Smooth muscle cell (in vitro differentiated cells): Measurements from ENCODE around the gene FGFR3. TPM values are rescaled to one million over a fixed set of nuclear protein-coding genes. Genes with fewer than 3 reads are reported as not detected.

Source experiments
- DNase-seq: peaks from one replicate; lab custom pipeline; 2025; ENCODE audit not compliant: unreplicated experiment; lab: John Stamatoyannopoulos, UW
- H2AFZ ChIP-seq: fragments of 200-600 bp; sonication (generic); 2 replicates; pipeline ENCODE4 v1.6.0; 2016; ENCODE audit warnings: antibody characterized with exemption, low read depth, mild to moderate bottlenecking
- H3F3A ChIP-seq: fragments of 200-600 bp; sonication (generic); 2 replicates; pipeline ENCODE4 v1.6.0; 2017; ENCODE audit warnings: antibody characterized with exemption, low read depth
- H3K27ac ChIP-seq: fragments of 200-600 bp; sonication (generic); 2 replicates; pipeline ENCODE4 v1.5.1; 2016; ENCODE audit warnings: low read depth, mild to moderate bottlenecking
- H3K27me3 ChIP-seq: fragments of 200-600 bp; sonication (generic); 2 replicates; pipeline ENCODE4 v1.6.1; 2016; ENCODE audit warnings: low read depth, mild to moderate bottlenecking
- H3K36me3 ChIP-seq: fragments of 200-600 bp; sonication (generic); 2 replicates; pipeline ENCODE4 v1.5.1; 2016; ENCODE audit warnings: low read depth
- H3K4me1 ChIP-seq: fragments of 200-600 bp; sonication (generic); 2 replicates; pipeline ENCODE4 v1.5.1; 2016; ENCODE audit warnings: low read depth
- H3K4me2 ChIP-seq: fragments of 200-600 bp; sonication (generic); 2 replicates; pipeline ENCODE4 v1.6.0; 2016; ENCODE audit warnings: mild to moderate bottlenecking
- H3K4me3 ChIP-seq: fragments of 200-600 bp; sonication (generic); 2 replicates; pipeline ENCODE4 v1.5.1; 2016; ENCODE audit warnings: mild to moderate bottlenecking
- H3K79me2 ChIP-seq: fragments of 200-600 bp; sonication (generic); 2 replicates; pipeline ENCODE4 v1.6.0; 2016; ENCODE audit warnings: low read depth, mild to moderate bottlenecking
- H3K9ac ChIP-seq: fragments of 200-600 bp; sonication (generic); 2 replicates; pipeline ENCODE4 v1.6.0; 2016; ENCODE audit warnings: low read depth
- H3K9me3 ChIP-seq: fragments of 200-600 bp; sonication (generic); replicated peaks from 2 replicates; pipeline ENCODE4 v1.5.1; 2016; ENCODE audit warnings: low read depth
- H4K20me1 ChIP-seq: fragments of 200-600 bp; sonication (generic); 2 replicates; pipeline ENCODE4 v1.6.0; 2016; ENCODE audit warnings: low read depth
- CTCF ChIP-seq: fragments of 200-600 bp; sonication (generic); IDR thresholded peaks from 2 replicates; pipeline ENCODE4 v1.5.1; 2017; ENCODE audit warnings: borderline replicate concordance, mild to moderate bottlenecking, antibody characterized with exemption; ENCODE audit not compliant: insufficient read depth, poor library complexity, severe bottlenecking
- WGBS: methylation state at CpG from one replicate; pipeline ENCODE4 v1.1.7; 2016; ENCODE audit warnings: low lambda C conversion rate; 5-methylcytosine and 5-hydroxymethylcytosine counted together
- polyA plus RNA-seq: library from polyadenylated mRNA; unstranded; fragments of >200 nt; fragmentation: Nextera tagmentation; extraction: Ambion mirVana; gene quantifications from 2 replicates; pipeline ENCODE4 v1.2.1, GENCODE V29; 2016
- total RNA-seq: library from RNA; depleted of rRNA; stranded (reverse); fragments of >200 nt; gene quantifications from 2 replicates; pipeline ENCODE4 v1.2.3, GENCODE V29; 2014

The FGFR3 gene
- total and polyA plus RNA-seq, 2 experiments from 2014 or later, result 6.6 to 13.6 TPM

- no peaks in the 10 kb centered on the region for H3K79me2 ChIP-seq
- no peak for TF ChIP-seq CTCF
- peak overlapping the region; percentile 45 for H2AFZ ChIP-seq
- H4K20me1 ChIP-seq, result peaks cover 27% of the 10 kb centered on the region
- H3K4me1 ChIP-seq, result peaks cover 13% of the 10 kb centered on the region
- no peak for DNase-seq
- no peaks in the 10 kb centered on the region for H3K36me3 ChIP-seq
- H3F3A ChIP-seq, result no peaks in the 10 kb centered on the region
- peak overlapping the region; percentile 61 for H3K4me3 ChIP-seq
- no peak overlapping the region for H3K9ac ChIP-seq
- WGBS, result 1% methylated on average over 60 of the region's 101 CpGs
- H3K27ac ChIP-seq, result no peak overlapping the region
- peaks cover 7% of the 10 kb centered on the region for H3K27me3 ChIP-seq
- peak overlapping the region; percentile 95 for H3K4me2 ChIP-seq
- H3K9me3 ChIP-seq, result no peaks in the 10 kb centered on the region
These were observed 1.1 kb downstream of the FGFR3 start for GRCh38 chr4:1793940-1794808.

DNA sequence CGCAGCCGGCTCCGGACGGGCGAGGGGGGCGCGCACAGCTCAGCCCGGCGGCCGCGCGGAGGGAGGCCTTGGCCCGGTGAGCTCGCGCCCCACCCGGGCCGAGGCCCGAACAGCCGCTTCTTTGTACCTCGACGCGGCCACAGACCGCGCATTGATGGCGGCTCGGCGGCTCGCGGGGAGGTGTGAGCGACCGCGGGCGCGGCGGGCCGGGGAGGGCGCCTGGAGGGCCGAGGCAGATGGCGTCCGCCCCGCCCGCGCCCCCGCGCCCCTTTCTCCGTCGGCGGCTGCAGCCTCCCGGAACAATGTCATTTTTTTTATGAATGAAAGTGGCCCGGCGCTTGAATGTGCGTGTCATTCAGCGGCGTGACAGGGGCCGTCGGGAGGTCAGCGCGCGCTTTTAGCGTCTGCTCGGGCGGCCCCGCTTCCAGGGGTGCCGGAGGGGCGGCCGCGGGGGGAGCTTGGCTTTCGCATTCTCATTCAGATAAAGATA is 1.8 kb downstream of the FGFR3 start:
- no peaks in the 10 kb centered on the region for H3K79me2 ChIP-seq
- H3K36me3 ChIP-seq, result no peaks in the 10 kb centered on the region
- no peak overlapping the region for H2AFZ ChIP-seq
- no peaks in the 10 kb centered on the region for H3F3A ChIP-seq
- peak overlapping the region; percentile 61 for H3K4me3 ChIP-seq
- peaks cover 7% of the 10 kb centered on the region for H3K27me3 ChIP-seq
- no peak overlapping the region for H3K9ac ChIP-seq
- H3K4me1 ChIP-seq, result peaks cover 13% of the 10 kb centered on the region
- 2% methylated on average over 46 of the region's 68 CpGs for WGBS
- H4K20me1 ChIP-seq, result peaks cover 27% of the 10 kb centered on the region
- no peak overlapping the region for H3K27ac ChIP-seq
- H3K4me2 ChIP-seq, result peak overlapping the region; percentile 95
- no peaks in the 10 kb centered on the region for H3K9me3 ChIP-seq
- TF ChIP-seq CTCF, result no peak
- DNase-seq, result no peak

DNA sequence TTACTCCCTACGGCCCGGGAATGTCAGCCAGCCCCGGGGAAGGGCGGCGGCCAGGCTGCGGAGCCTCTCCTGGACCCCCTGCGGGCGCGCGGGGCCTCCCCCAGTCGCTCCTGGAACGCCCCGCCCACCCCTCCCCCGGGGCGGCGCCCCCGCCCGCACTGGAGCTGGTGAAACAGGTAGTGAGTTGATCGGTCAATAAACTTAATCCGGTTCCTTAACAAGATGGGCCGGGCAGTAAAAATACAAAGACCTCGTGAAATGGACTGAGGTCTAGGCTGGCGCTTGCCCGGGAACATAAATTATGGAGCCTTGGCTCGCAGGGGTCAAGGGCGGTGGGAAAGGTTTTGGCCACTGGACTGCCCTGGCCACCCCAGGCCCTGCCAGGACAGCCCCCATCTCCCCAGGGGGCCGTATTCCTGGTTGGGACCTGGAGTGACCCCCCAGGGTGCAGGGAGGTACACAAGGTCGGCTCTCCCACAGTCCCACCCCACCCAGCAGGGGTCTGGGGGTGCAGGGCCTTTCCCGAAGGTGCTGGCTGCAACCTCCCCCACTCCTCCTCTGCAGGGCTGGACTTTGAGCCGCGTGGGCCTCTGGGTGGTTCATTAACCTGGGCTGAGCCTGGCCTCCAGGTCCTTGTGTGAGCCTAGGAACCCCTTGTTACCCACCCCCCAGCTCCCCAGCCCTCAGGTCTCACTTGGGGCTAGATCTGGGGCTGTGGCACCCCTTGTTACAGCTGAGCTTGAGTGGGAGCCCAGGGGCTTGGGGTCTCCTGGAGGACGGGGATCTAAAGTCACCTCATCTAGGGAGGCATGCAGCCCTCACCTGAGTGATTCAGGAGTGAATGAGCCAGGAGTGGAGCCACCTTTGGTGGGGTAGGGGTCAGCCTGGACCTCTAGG is 2.5 kb downstream of the FGFR3 start:
- WGBS, result 33% methylated on average over 28 of the region's 32 CpGs
- no peak for TF ChIP-seq CTCF
- Histone ChIP-seq H3K4me3 (peak overlapping the region; percentile 61), H4K20me1 (peaks cover 27% of the 10 kb centered on the region), H2AFZ (no peak overlapping the region), H3K4me2 (peak overlapping the region; percentile 95), H3K27ac (no peak overlapping the region), H3K27me3 (peaks cover 7% of the 10 kb centered on the region), H3K9me3 (no peaks in the 10 kb centered on the region), H3K4me1 (peaks cover 13% of the 10 kb centered on the region), H3K9ac (no peak overlapping the region), H3K79me2 (no peaks in the 10 kb centered on the region), H3F3A (no peaks in the 10 kb centered on the region), H3K36me3 (no peaks in the 10 kb centered on the region)
- no peak for DNase-seq
